ENCODE data around the gene TCERG1L.

GRCh38 chr10:131280101-131280500 lies 31.4 kb downstream of the TCERG1L start:
- TF ChIP-seq CTCF (IDR thresholded peaks at IDR 0.05), result no peak
- no peak for TF ChIP-seq POLR2A (IDR thresholded peaks at IDR 0.05)
